Astrocyte (in vitro differentiated cells and primary cell): ENCODE measurements around the gene AKAP13.

Experiments
- CTCF ChIP-seq: IDR thresholded peaks from 2 replicates; pipeline ENCODE4 v1.5.1; 2011; ENCODE audit warnings: low read depth, mild to moderate bottlenecking, inconsistent platforms, low read length, moderate library complexity; ENCODE audit not compliant: insufficient read depth
- EZH2 ChIP-seq: IDR thresholded peaks from 2 replicates; pipeline ENCODE4 v1.6.1; 2012; ENCODE audit warnings: mild to moderate bottlenecking, low read length, inconsistent platforms; ENCODE audit not compliant: insufficient read depth

DNA sequence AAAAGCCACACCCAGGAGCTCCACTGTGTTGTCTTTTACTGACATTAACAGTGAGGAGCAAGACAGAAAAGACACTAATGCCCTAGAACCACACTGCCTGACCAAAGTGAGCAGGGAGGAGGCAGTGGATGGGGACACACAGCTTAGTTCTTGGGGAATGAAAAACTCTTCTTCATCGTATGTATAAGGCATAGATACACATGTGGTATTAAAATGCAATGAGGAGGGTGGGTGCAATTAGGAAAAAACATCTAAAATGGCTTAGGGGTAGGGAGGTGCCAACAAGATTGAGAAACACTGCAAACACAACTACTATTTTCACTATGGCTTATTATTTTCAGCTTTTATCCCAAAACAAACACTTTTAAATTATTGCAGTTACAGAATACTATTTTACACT is 398.8 kb downstream of the AKAP13 start:
- TF ChIP-seq CTCF (no peak), EZH2 (no peak)
